SJSA1 (cell line): ENCODE data around the gene FSTL1. TPM values are rescaled to one million over a fixed set of nuclear protein-coding genes. Genes with fewer than 3 reads are reported as not detected.

ENCODE experiments used
- DNase-seq, 2 experiments: peaks; one replicate each; pipeline ENCODE4 v3.0.0-alpha.2; 2015 to 2020; ENCODE audit warnings: low spot score in 2 of 2, low read depth in 1 of 2
- H3K27ac ChIP-seq: fragments of 250-450 bp; sonication (Bioruptor Pico); 2 replicates; pipeline ENCODE4 v1.5.1; 2020; ENCODE audit warnings: mild to moderate bottlenecking, moderate library complexity
- H3K27me3 ChIP-seq: fragments of 250-450 bp; sonication (Bioruptor Pico); replicated peaks from 2 replicates; pipeline ENCODE4 v1.5.1; 2020; ENCODE audit warnings: mild to moderate bottlenecking, moderate library complexity
- H3K36me3 ChIP-seq: fragments of 250-450 bp; sonication (Bioruptor Pico); 2 replicates; pipeline ENCODE4 v1.5.1; 2020; ENCODE audit warnings: mild to moderate bottlenecking
- H3K4me1 ChIP-seq: fragments of 250-450 bp; sonication (Bioruptor Pico); replicated peaks from 2 replicates; pipeline ENCODE4 v1.6.1; 2021; ENCODE audit warnings: mild to moderate bottlenecking
- H3K4me3 ChIP-seq: fragments of 250-450 bp; sonication (Bioruptor Pico); 2 replicates; pipeline ENCODE4 v1.5.1; 2020; ENCODE audit warnings: mild to moderate bottlenecking
- H3K9me3 ChIP-seq: fragments of 250-450 bp; sonication (Bioruptor Pico); replicated peaks from 2 replicates; pipeline ENCODE4 v1.5.1; 2020; ENCODE audit warnings: mild to moderate bottlenecking
- total RNA-seq: library from RNA; depleted of rRNA; stranded (reverse); fragments of >200 nt; shearing (Covaris generic); gene quantifications from 2 replicates; pipeline ENCODE4 v1.2.3, GENCODE V29; 2014

Gene FSTL1
- total RNA-seq, 1 experiment from 2014 or later = 1,532 TPM

- Histone ChIP-seq H3K36me3 (peaks cover 87% of the 10 kb centered on the region), H3K4me3 (no peak overlapping the region), H3K27ac (no peak overlapping the region), H3K27me3 (no peaks in the 10 kb centered on the region), H3K9me3 (no peaks in the 10 kb centered on the region), H3K4me1 (peaks cover 75% of the 10 kb centered on the region)
- DNase-seq = no peak
These were observed 25.7 kb downstream of the FSTL1 start for GRCh38 chr3:120424976-120425570.

- Histone ChIP-seq H3K4me1 (peaks cover 72% of the 10 kb centered on the region), H3K36me3 (peaks cover 88% of the 10 kb centered on the region), H3K9me3 (no peaks in the 10 kb centered on the region), H3K27me3 (no peaks in the 10 kb centered on the region), H3K4me3 (no peak overlapping the region), H3K27ac (no peak overlapping the region)
- no peak for DNase-seq
These were observed 26.3 kb downstream of the FSTL1 start for GRCh38 chr3:120424506-120424905.

- peaks cover 72% of the 10 kb centered on the region for H3K4me1 ChIP-seq
- no peaks in the 10 kb centered on the region for H3K27me3 ChIP-seq
- H3K9me3 ChIP-seq = no peaks in the 10 kb centered on the region
- H3K36me3 ChIP-seq = peaks cover 88% of the 10 kb centered on the region
- no peak overlapping the region for H3K27ac ChIP-seq
- no peak for DNase-seq
- H3K4me3 ChIP-seq = no peak overlapping the region
These were observed 27.4 kb downstream of the FSTL1 start for GRCh38 chr3:120423432-120423831.

- DNase-seq = no peak
- no peaks in the 10 kb centered on the region for H3K27me3 ChIP-seq
- H3K4me1 ChIP-seq = peaks cover 71% of the 10 kb centered on the region
- no peaks in the 10 kb centered on the region for H3K9me3 ChIP-seq
- H3K4me3 ChIP-seq = no peak overlapping the region
- peaks cover 79% of the 10 kb centered on the region for H3K36me3 ChIP-seq
- no peak overlapping the region for H3K27ac ChIP-seq
These were observed 28.9 kb downstream of the FSTL1 start for GRCh38 chr3:120421926-120422325.

- Histone ChIP-seq H3K36me3 (peaks cover 82% of the 10 kb centered on the region), H3K4me1 (peaks cover 70% of the 10 kb centered on the region), H3K27ac (peak overlapping the region; percentile 24)
These were observed 29.8 kb downstream of the FSTL1 start for GRCh38 chr3:120420928-120421551.

GRCh38 chr3:120420360-120420759, 30.4 kb downstream of the FSTL1 start:
- Histone ChIP-seq H3K36me3 (peaks cover 83% of the 10 kb centered on the region), H3K27ac (peak overlapping the region; percentile 24), H3K27me3 (no peaks in the 10 kb centered on the region)

More at GRCh38 chr3:120420928-120421551, 29.8 kb downstream of the FSTL1 start:
- Histone ChIP-seq H3K4me3 (no peak overlapping the region), H3K27me3 (no peaks in the 10 kb centered on the region), H3K9me3 (no peaks in the 10 kb centered on the region)
- DNase-seq = peak; percentile 55 to 60

GRCh38 chr3:120419797-120420196, 31.0 kb downstream of the FSTL1 start:
- no peak for DNase-seq
- no peaks in the 10 kb centered on the region for H3K9me3 ChIP-seq
- peaks cover 83% of the 10 kb centered on the region for H3K36me3 ChIP-seq
- peaks cover 65% of the 10 kb centered on the region for H3K4me1 ChIP-seq
- no peaks in the 10 kb centered on the region for H3K27me3 ChIP-seq
- H3K4me3 ChIP-seq = no peak overlapping the region
- H3K27ac ChIP-seq = no peak overlapping the region

More at GRCh38 chr3:120420360-120420759, 30.4 kb downstream of the FSTL1 start:
- DNase-seq = no peak
- H3K4me1 ChIP-seq = peaks cover 65% of the 10 kb centered on the region
- H3K4me3 ChIP-seq = no peak overlapping the region
- no peaks in the 10 kb centered on the region for H3K9me3 ChIP-seq

GRCh38 chr3:120418866-120419490, 31.8 kb downstream of the FSTL1 start:
- peaks cover 75% of the 10 kb centered on the region for H3K36me3 ChIP-seq
- no peak for DNase-seq
- H3K27ac ChIP-seq = no peak overlapping the region
- no peaks in the 10 kb centered on the region for H3K27me3 ChIP-seq
- no peak overlapping the region for H3K4me3 ChIP-seq
- H3K9me3 ChIP-seq = no peaks in the 10 kb centered on the region
- peaks cover 65% of the 10 kb centered on the region for H3K4me1 ChIP-seq

- Histone ChIP-seq H3K27me3 (no peaks in the 10 kb centered on the region), H3K36me3 (peaks cover 70% of the 10 kb centered on the region), H3K4me1 (peaks cover 63% of the 10 kb centered on the region), H3K27ac (no peak overlapping the region), H3K9me3 (no peaks in the 10 kb centered on the region), H3K4me3 (no peak overlapping the region)
- DNase-seq = no peak
These were observed 32.3 kb downstream of the FSTL1 start for GRCh38 chr3:120418446-120418845.

GRCh38 chr3:120417272-120417911, 33.4 kb downstream of the FSTL1 start:
- Histone ChIP-seq H3K27me3 (no peaks in the 10 kb centered on the region), H3K4me1 (peaks cover 53% of the 10 kb centered on the region), H3K4me3 (no peak overlapping the region), H3K9me3 (no peaks in the 10 kb centered on the region), H3K36me3 (peaks cover 72% of the 10 kb centered on the region), H3K27ac (peak overlapping the region; percentile 48)
- DNase-seq = peak; percentile 90 to 92

GRCh38 chr3:120416868-120417267, 33.9 kb downstream of the FSTL1 start:
- Histone ChIP-seq H3K36me3 (peaks cover 72% of the 10 kb centered on the region), H3K27me3 (no peaks in the 10 kb centered on the region), H3K4me3 (no peak overlapping the region), H3K27ac (peak overlapping the region; percentile 4; the same call in 1 of the 2 replicates), H3K9me3 (no peaks in the 10 kb centered on the region), H3K4me1 (peaks cover 47% of the 10 kb centered on the region)
- no peak for DNase-seq

- H3K27me3 ChIP-seq = no peaks in the 10 kb centered on the region
- DNase-seq = no peak
- no peaks in the 10 kb centered on the region for H3K9me3 ChIP-seq
- H3K4me3 ChIP-seq = no peak overlapping the region
- H3K27ac ChIP-seq = no peak overlapping the region
- peaks cover 36% of the 10 kb centered on the region for H3K4me1 ChIP-seq
- H3K36me3 ChIP-seq = peaks cover 77% of the 10 kb centered on the region
These were observed 35.0 kb downstream of the FSTL1 start for GRCh38 chr3:120415756-120416155.

GRCh38 chr3:120410541-120410940, 40.3 kb downstream of the FSTL1 start:
- H3K36me3 ChIP-seq = peaks cover 86% of the 10 kb centered on the region
- no peak for DNase-seq
- H3K4me1 ChIP-seq = no peaks in the 10 kb centered on the region
- no peaks in the 10 kb centered on the region for H3K27me3 ChIP-seq
- H3K9me3 ChIP-seq = no peaks in the 10 kb centered on the region
- H3K4me3 ChIP-seq = no peak overlapping the region
- no peak overlapping the region for H3K27ac ChIP-seq

GRCh38 chr3:120410116-120410515, 40.7 kb downstream of the FSTL1 start:
- Histone ChIP-seq H3K4me3 (no peak overlapping the region), H3K27me3 (no peaks in the 10 kb centered on the region), H3K36me3 (peaks cover 87% of the 10 kb centered on the region), H3K27ac (no peak overlapping the region), H3K9me3 (no peaks in the 10 kb centered on the region), H3K4me1 (no peaks in the 10 kb centered on the region)
- DNase-seq = no peak
